ENCODE measurements around the gene PDZD2.
"Not testable (repeated sequence)": the region's sequence is repeated elsewhere in the genome, so short reads cannot be mapped to it uniquely, and the experiment has no call there.

PDZD2 gene

GRCh38 chr5:32057187-32058096 is 418.5 kb downstream of the PDZD2 start:
- no peak for DNase-seq

- no peak for DNase-seq
Observed at GRCh38 chr5:32058101-32058500, 419.2 kb downstream of the PDZD2 start.

- no peak for DNase-seq
Observed at GRCh38 chr5:32058997-32059396, 420.1 kb downstream of the PDZD2 start.

- DNase-seq, result no peak
Observed at GRCh38 chr5:32059761-32060530, 421.0 kb downstream of the PDZD2 start.

- DNase-seq, result no peak
Observed at GRCh38 chr5:32061236-32061635, 422.3 kb downstream of the PDZD2 start.

GRCh38 chr5:32066448-32066847 is 427.5 kb downstream of the PDZD2 start:
- DNase-seq, result no peak

- no peak for DNase-seq
Observed at GRCh38 chr5:32067774-32068470, 429.0 kb downstream of the PDZD2 start.

- DNase-seq, result no peak
Observed at GRCh38 chr5:32068561-32068960, 429.6 kb downstream of the PDZD2 start.

GRCh38 chr5:32069396-32069795 is 430.5 kb downstream of the PDZD2 start:
- no peak for DNase-seq

GRCh38 chr5:32071351-32071944 is 432.5 kb downstream of the PDZD2 start:
- DNase-seq, result no peak

GRCh38 chr5:32072054-32072453 is 433.1 kb downstream of the PDZD2 start:
- DNase-seq, result no peak

- DNase-seq, result no peak
Observed at GRCh38 chr5:32074401-32074800, 435.5 kb downstream of the PDZD2 start.

- no peak for DNase-seq
Observed at GRCh38 chr5:32076699-32077695, 438.1 kb downstream of the PDZD2 start.

GRCh38 chr5:32078855-32079254 is 439.9 kb downstream of the PDZD2 start:
- not testable (repeated sequence) for DNase-seq

- DNase-seq, result not testable (repeated sequence)
Observed at GRCh38 chr5:32080565-32080964, 441.6 kb downstream of the PDZD2 start.

- no peak for DNase-seq
Observed at GRCh38 chr5:32082701-32083100, 443.8 kb downstream of the PDZD2 start.

- DNase-seq, result no peak
Observed at GRCh38 chr5:32083981-32084430, 445.1 kb downstream of the PDZD2 start.

- DNase-seq, result no peak
Observed at GRCh38 chr5:32087086-32088082, 448.5 kb downstream of the PDZD2 start.

GRCh38 chr5:32088214-32088613 is 449.3 kb downstream of the PDZD2 start:
- DNase-seq, result no peak

Measured in activated T-cell treated with anti-CD3 and anti-CD28 coated beads, Interleukin-2, amount 50 U/mL, for 1 hour (primary cell).